H1 (cell line): Measurements from ENCODE around the gene CDC42BPB. TPM values are rescaled to one million over a fixed set of nuclear protein-coding genes. Genes with fewer than 3 reads are reported as not detected.

Experiments used
- BRCA1 ChIP-seq: IDR thresholded peaks from 2 replicates; pipeline ENCODE4 v1.6.1; 2012; ENCODE audit warnings: low read depth, low read length, improper control_type of control experiment
- CBX5 ChIP-seq: fragments of 300-800, 300-1000 bp; sonication (generic); IDR thresholded peaks from 2 replicates; pipeline ENCODE4 v1.7.1; 2016; ENCODE audit warnings: antibody characterized with exemption, low read length, low read depth
- SIN3A ChIP-seq, 2 experiments: IDR thresholded peaks in 1 of 2; conservative IDR thresholded peaks in 1 of 2; 2 replicates each; pipeline ENCODE4 v1.6.1; 2011 to 2012; ENCODE audit warnings: low read length in 2 of 2, improper control_type of control experiment in 1 of 2, low read depth in 1 of 2, mild to moderate bottlenecking in 1 of 2
- SIRT6 ChIP-seq: IDR thresholded peaks from one replicate; pipeline ENCODE4 v1.7.1; 2012; ENCODE audit warnings: low read length, inconsistent platforms
- ZNF274 ChIP-seq: IDR thresholded peaks from 2 replicates; pipeline ENCODE4 v1.7.0; 2012; ENCODE audit warnings: low read length, borderline replicate concordance; ENCODE audit errors: extremely low read depth
- polyA plus RNA-seq, 7 experiments: library from polyadenylated mRNA; depleted of rRNA in 3 of 7; stranded (reverse) in 5 of 7; unstranded in 2 of 7; fragments of >200 nt in 5 of 7; fragments of 200-250 nt in 2 of 7; gene quantifications; 1 replicate in 5 of 7; 2 replicates in 1 of 7; 4 replicates in 1 of 7; pipeline versions ENCODE4 v1.2.1 to v1.2.3, GENCODE V29; 2011 to 2013; ENCODE audit warnings: missing spikeins in 2 of 7, mixed read lengths in 2 of 7
- total RNA-seq: library from RNA; stranded (reverse); fragmentation: NEBNext Ultra II Directional; extraction: Animal tissue kit (Norgen Biotek cat#: 25700); gene quantifications from 2 replicates; pipeline ENCODE4 v1.2.1, GENCODE V29; 2021
- TF ChIP-seq, protein P1 (sequence below), 3 experiments: IDR thresholded peaks; 1 replicate in 2 of 3; 2 replicates in 1 of 3; pipeline versions ENCODE4 v1.5.1 to v1.6.1; 2011; ENCODE audit warnings: low read length in 3 of 3, mild to moderate bottlenecking in 3 of 3, inconsistent platforms in 2 of 3, low read depth in 1 of 3, moderate library complexity in 1 of 3; ENCODE audit not compliant: insufficient read depth in 1 of 3; ENCODE audit errors: control extremely low read depth in 1 of 3

The CDC42BPB gene
- total and polyA plus RNA-seq, 2 of the 8 experiments (the other 6 are each of a cell fraction or from before 2014, with no cell fraction given), result 51.2 to 88.2 TPM

DNA sequence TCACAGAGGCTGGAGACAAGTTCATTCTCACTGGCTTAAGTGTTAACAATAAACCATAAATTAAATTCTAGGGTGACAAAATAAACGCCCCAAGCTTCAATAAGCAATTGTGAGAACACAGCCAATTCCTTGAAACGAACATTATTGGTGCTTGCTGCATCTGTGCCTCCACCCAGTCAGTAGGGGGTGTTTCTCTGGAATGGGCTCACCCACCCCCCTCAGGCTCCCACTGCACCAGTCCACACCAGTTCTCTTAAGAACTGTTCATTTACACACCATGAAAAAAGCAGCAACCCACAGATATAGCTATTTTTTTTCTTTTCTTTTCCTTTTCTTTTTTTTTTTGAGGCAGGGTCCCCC, 34.7 kb downstream of the CDC42BPB start (continued):
- TF ChIP-seq, protein P1, sequence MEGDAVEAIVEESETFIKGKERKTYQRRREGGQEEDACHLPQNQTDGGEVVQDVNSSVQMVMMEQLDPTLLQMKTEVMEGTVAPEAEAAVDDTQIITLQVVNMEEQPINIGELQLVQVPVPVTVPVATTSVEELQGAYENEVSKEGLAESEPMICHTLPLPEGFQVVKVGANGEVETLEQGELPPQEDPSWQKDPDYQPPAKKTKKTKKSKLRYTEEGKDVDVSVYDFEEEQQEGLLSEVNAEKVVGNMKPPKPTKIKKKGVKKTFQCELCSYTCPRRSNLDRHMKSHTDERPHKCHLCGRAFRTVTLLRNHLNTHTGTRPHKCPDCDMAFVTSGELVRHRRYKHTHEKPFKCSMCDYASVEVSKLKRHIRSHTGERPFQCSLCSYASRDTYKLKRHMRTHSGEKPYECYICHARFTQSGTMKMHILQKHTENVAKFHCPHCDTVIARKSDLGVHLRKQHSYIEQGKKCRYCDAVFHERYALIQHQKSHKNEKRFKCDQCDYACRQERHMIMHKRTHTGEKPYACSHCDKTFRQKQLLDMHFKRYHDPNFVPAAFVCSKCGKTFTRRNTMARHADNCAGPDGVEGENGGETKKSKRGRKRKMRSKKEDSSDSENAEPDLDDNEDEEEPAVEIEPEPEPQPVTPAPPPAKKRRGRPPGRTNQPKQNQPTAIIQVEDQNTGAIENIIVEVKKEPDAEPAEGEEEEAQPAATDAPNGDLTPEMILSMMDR (IDR thresholded peaks at IDR 0.05; ENCODE audit: control extremely low read depth in 1 of 3, insufficient read depth in 1 of 3, low read depth in 1 of 3, low read length in 3 of 3), result no peak
- TF ChIP-seq SIN3A (conservative IDR thresholded peaks at IDR 0.05 in 1 of 2, IDR thresholded peaks at IDR 0.05 in 1 of 2; ENCODE audit: low read depth in 1 of 2, low read length in 2 of 2) (no peak), CBX5 (no peak), SIRT6 (no peak), ZNF274 (no peak), BRCA1 (no peak)
